ENCODE data around the gene ARHGEF16. TPM values are rescaled to one million over a fixed set of nuclear protein-coding genes. Genes with fewer than 3 reads are reported as not detected.

The ARHGEF16 gene
- total RNA-seq, 2 experiments from 2014 or later, result 0.11 to 0.22 TPM

DNA sequence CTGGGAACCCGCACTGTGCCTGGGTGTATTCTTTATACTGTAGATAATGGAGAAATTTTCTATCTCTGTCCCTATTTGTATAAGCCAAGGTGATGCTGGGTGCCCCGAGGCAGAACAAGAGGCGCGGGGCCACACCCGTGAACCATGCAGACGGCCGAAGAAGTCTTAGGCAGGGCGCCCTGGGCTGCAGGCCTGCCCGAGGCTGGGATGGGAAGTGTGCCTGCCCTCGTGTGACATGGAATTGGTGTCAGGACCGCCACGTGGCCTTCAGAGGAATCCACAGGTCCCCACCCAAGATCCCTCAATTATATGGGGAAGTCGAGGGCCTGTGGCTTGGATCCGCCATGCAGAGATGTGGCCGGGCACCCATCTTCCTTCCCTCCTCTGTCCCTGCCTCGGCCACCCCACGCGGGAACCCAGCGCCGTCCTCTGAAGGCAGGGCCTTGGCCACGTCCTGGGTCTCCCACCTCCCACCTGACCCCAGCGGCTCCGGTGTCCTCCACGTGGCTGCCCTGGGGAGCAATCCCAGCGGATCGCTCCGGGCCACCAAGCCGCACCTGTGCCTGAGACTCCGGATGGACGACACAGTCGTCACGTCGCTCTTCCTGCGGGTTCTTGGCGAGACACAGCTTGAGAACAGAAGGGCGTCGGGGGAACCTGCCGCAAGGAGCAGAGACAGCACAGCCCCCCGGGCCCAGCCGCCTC is 19.9 kb upstream of the ARHGEF16 start:
- DNase-seq (no peak), ATAC-seq (ENCODE audit: poor library complexity) (no peak)
- ChIA-PET CTCF (no interaction called here), POLR2A (no interaction called here)
- H3K9me3 ChIP-seq (ENCODE audit: control insufficient read depth in 1 of 2, insufficient read depth in 1 of 2, low read length in 2 of 2), result no peaks in the 10 kb centered on the region
- no peaks in the 10 kb centered on the region for H3K9me3 Mint-ChIP-seq
- no peaks in the 10 kb centered on the region for H3K27me3 ChIP-seq (ENCODE audit: control insufficient read depth in 1 of 2, insufficient read depth in 2 of 2, low read length in 2 of 2)
- no peaks in the 10 kb centered on the region for H3K4me1 ChIP-seq (ENCODE audit: insufficient read depth, low read length)
- H3K4me1 Mint-ChIP-seq (ENCODE audit: low read depth), result no peaks in the 10 kb centered on the region
- intact Hi-C loops (cut with DNase I, micrococcal nuclease), result no loop called here
- TF ChIP-seq, protein P1, sequence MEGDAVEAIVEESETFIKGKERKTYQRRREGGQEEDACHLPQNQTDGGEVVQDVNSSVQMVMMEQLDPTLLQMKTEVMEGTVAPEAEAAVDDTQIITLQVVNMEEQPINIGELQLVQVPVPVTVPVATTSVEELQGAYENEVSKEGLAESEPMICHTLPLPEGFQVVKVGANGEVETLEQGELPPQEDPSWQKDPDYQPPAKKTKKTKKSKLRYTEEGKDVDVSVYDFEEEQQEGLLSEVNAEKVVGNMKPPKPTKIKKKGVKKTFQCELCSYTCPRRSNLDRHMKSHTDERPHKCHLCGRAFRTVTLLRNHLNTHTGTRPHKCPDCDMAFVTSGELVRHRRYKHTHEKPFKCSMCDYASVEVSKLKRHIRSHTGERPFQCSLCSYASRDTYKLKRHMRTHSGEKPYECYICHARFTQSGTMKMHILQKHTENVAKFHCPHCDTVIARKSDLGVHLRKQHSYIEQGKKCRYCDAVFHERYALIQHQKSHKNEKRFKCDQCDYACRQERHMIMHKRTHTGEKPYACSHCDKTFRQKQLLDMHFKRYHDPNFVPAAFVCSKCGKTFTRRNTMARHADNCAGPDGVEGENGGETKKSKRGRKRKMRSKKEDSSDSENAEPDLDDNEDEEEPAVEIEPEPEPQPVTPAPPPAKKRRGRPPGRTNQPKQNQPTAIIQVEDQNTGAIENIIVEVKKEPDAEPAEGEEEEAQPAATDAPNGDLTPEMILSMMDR (IDR thresholded peaks at IDR 0.05), result no peak
- H3K27ac ChIP-seq (ENCODE audit: low read depth in 1 of 2, low read length in 2 of 2), result no peak overlapping the region
- H3K27ac Mint-ChIP-seq, result no peak overlapping the region
- H3K4me3 ChIP-seq (ENCODE audit: low read length), result no peak overlapping the region
- H3K27me3 Mint-ChIP-seq, result no peaks in the 10 kb centered on the region
- H3K4me3 Mint-ChIP-seq, result no peak overlapping the region
- H3K36me3 ChIP-seq (ENCODE audit: insufficient read depth, low read length), result no peaks in the 10 kb centered on the region
- H3K36me3 Mint-ChIP-seq (ENCODE audit: low read depth), result no peaks in the 10 kb centered on the region

DNA sequence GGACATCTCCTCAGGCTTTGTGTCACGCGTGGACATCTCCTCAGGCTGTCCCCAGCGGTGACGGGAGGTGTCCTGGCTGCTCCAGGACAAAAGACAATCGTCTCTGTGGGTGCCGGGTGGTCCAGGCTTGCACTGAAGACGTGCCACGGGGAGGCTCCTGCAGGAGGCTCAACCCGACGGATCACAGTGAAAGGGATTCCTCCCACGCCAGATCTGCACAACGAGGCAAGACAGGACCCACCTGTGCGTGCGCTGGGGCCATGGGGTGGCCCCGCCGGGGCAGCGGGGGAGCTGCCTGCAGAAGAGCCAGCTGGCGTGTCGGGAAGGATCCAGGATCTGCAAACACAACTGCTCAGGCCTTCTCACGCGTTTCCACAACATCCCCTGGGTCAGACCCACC is 18.8 kb upstream of the ARHGEF16 start:
- Histone ChIP-seq H3K4me1 (ENCODE audit: insufficient read depth, low read length) (no peaks in the 10 kb centered on the region), H3K36me3 (ENCODE audit: insufficient read depth, low read length) (no peaks in the 10 kb centered on the region), H3K27ac (ENCODE audit: low read depth in 1 of 2, low read length in 2 of 2) (no peak overlapping the region), H3K27me3 (ENCODE audit: control insufficient read depth in 1 of 2, insufficient read depth in 2 of 2, low read length in 2 of 2) (peaks cover 0 to 1% of the 10 kb centered on the region in 2 experiments), H3K9me3 (ENCODE audit: control insufficient read depth in 1 of 2, insufficient read depth in 1 of 2, low read length in 2 of 2) (no peaks in the 10 kb centered on the region), H3K4me3 (ENCODE audit: low read length) (no peak overlapping the region)
- H3K4me1 Mint-ChIP-seq (ENCODE audit: low read depth), result no peaks in the 10 kb centered on the region
- DNase-seq, result no peak
- no peak overlapping the region for H3K4me3 Mint-ChIP-seq
- H3K36me3 Mint-ChIP-seq (ENCODE audit: low read depth), result no peaks in the 10 kb centered on the region
- no peak for ATAC-seq (ENCODE audit: poor library complexity)
- intact Hi-C loops (cut with DNase I, micrococcal nuclease), result no loop called here
- ChIA-PET CTCF (no interaction called here), POLR2A (no interaction called here)
- no peak overlapping the region for H3K27ac Mint-ChIP-seq
- H3K27me3 Mint-ChIP-seq, result peaks cover 4% of the 10 kb centered on the region
- TF ChIP-seq, protein P1 (IDR thresholded peaks at IDR 0.05), result no peak
- H3K9me3 Mint-ChIP-seq, result no peaks in the 10 kb centered on the region

DNA sequence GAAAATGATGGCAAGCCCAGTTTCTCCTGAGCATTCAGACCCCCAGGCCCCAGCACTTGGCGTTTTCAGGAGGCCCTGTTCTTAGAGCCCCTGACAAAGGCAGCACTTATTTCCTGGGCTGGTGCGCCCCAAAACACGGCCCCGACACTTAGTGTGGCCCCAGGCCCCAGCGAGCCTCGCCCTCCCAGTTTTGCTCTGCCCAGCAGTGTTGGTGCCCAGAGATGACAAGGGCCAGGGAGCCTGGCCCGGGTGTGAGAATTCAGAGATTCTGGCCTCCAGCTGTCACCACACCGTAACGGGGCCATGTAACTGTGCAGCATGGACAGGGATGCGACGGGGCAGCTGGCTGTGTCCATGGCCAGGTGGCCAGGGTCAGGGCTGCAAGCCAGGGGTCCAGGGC is 18.0 kb upstream of the ARHGEF16 start:
- H3K9me3 ChIP-seq (ENCODE audit: control insufficient read depth in 1 of 2, insufficient read depth in 1 of 2, low read length in 2 of 2), result no peaks in the 10 kb centered on the region
- peaks cover 3 to 6% of the 10 kb centered on the region in 2 experiments for H3K27me3 ChIP-seq (ENCODE audit: control insufficient read depth in 1 of 2, insufficient read depth in 2 of 2, low read length in 2 of 2)
- intact Hi-C loops (cut with DNase I, micrococcal nuclease), result no loop called here
- ChIA-PET CTCF (no interaction called here), POLR2A (no interaction called here)
- Mint-ChIP-seq H3K9me3 (no peaks in the 10 kb centered on the region), H3K27me3 (peaks cover 6% of the 10 kb centered on the region), H3K36me3 (ENCODE audit: low read depth) (no peaks in the 10 kb centered on the region), H3K4me3 (no peak overlapping the region), H3K27ac (no peak overlapping the region), H3K4me1 (ENCODE audit: low read depth) (no peaks in the 10 kb centered on the region)
- ATAC-seq (ENCODE audit: poor library complexity) (no peak), DNase-seq (no peak)
- TF ChIP-seq, protein P1 (IDR thresholded peaks at IDR 0.05), result no peak
- no peaks in the 10 kb centered on the region for H3K4me1 ChIP-seq (ENCODE audit: insufficient read depth, low read length)
- H3K4me3 ChIP-seq (ENCODE audit: low read length), result no peak overlapping the region
- H3K36me3 ChIP-seq (ENCODE audit: insufficient read depth, low read length), result no peaks in the 10 kb centered on the region
- no peak overlapping the region for H3K27ac ChIP-seq (ENCODE audit: low read depth in 1 of 2, low read length in 2 of 2)

Data from CD4-positive, alpha-beta T cell (primary cell).